Measurements from ENCODE around the gene HMGB2.

The HMGB2 gene

GRCh38 chr4:173333658-173334084, 487 bp downstream of the HMGB2 start:
- peak; percentile 57 for DNase-seq

- DNase-seq, result no peak
Measured at GRCh38 chr4:173332963-173333657, 1.0 kb downstream of the HMGB2 start.

- DNase-seq, result no peak
Measured at GRCh38 chr4:173332021-173332487, 2.1 kb downstream of the HMGB2 start.

- no peak for DNase-seq
Measured at GRCh38 chr4:173330590-173330989, 3.6 kb downstream of the HMGB2 start.

- no peak for DNase-seq
Measured at GRCh38 chr4:173328236-173328901, 5.8 kb downstream of the HMGB2 start.

GRCh38 chr4:173325007-173325736, 9.0 kb downstream of the HMGB2 start:
- DNase-seq, result no peak

- no peak for DNase-seq
Measured at GRCh38 chr4:173319696-173320095, 14.5 kb downstream of the HMGB2 start.

GRCh38 chr4:173318648-173319211, 15.4 kb downstream of the HMGB2 start:
- peak; percentile 39 for DNase-seq

- no peak for DNase-seq
Measured at GRCh38 chr4:173318240-173318639, 15.9 kb downstream of the HMGB2 start.

- no peak for DNase-seq
Measured at GRCh38 chr4:173317004-173317403, 17.2 kb downstream of the HMGB2 start.

- no peak for DNase-seq
Measured at GRCh38 chr4:173316060-173316459, 18.1 kb downstream of the HMGB2 start.

- DNase-seq, result no peak
Measured at GRCh38 chr4:173314715-173315114, 19.4 kb downstream of the HMGB2 start.

- DNase-seq, result no peak
Measured at GRCh38 chr4:173311368-173311767, 22.8 kb downstream of the HMGB2 start.

GRCh38 chr4:173307778-173308177, 26.4 kb downstream of the HMGB2 start:
- no peak for DNase-seq

- no peak for DNase-seq
Measured at GRCh38 chr4:173301518-173302201, 32.5 kb downstream of the HMGB2 start.

- no peak for DNase-seq
Measured at GRCh38 chr4:173294444-173294843, 39.7 kb downstream of the HMGB2 start.

- no peak for DNase-seq
Measured at GRCh38 chr4:173293663-173294062, 40.5 kb downstream of the HMGB2 start.

- DNase-seq, result no peak
Measured at GRCh38 chr4:173291899-173292298, 42.3 kb downstream of the HMGB2 start.

- no peak for DNase-seq
Measured at GRCh38 chr4:173289353-173289727, 44.8 kb downstream of the HMGB2 start.

- DNase-seq, result no peak
Measured at GRCh38 chr4:173288698-173289352, 45.3 kb downstream of the HMGB2 start.

GRCh38 chr4:173288296-173288695, 45.9 kb downstream of the HMGB2 start:
- DNase-seq, result no peak

GRCh38 chr4:173287486-173287885, 46.7 kb downstream of the HMGB2 start:
- no peak for DNase-seq
